Measurements from ENCODE around the gene HUNK.

DNA sequence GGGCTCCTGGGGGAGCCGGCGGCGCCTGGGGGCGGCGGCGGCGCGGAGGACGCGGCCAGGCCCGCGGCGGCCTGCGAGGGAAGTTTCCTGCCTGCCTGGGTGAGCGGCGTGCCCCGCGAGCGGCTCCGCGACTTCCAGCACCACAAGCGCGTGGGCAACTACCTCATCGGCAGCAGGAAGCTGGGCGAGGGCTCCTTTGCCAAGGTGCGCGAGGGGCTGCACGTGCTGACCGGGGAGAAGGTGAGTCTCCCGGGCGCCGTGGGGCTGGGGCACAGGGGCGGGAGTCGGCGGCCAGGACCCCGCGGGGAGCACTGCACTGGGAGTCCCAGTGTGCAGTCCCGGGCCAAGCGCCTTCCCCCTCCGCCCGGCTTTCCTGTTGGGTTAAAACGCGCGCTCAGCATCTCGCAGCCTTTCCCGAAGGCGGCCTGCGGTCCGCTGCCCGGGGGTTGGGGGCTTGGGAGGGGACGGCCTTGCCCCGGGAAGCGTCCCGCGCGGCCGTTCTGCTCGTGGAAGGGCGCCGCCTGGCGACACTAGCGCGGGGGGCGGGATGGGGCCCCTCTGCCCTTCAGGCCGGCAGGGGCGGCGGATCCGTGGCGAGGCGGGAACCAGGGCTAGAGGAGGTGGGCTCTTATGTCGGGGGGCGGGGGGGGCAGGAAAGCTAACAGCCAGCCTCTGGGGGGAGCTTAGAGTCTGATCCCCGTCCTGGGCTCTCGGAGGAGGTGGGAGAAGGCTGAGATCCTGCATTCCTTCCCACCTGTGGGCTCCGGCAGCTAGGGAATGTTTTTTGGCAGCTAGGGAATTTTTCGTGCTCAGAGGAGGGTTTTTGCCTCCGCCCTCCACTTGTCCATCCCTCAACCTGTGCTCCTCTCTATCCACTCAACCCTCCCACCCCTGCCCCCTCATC, 1.1 kb downstream of the HUNK start:
- TF ChIP-seq POLR2A (IDR thresholded peaks at IDR 0.05), result no peak
- TF ChIP-seq CTCF (IDR thresholded peaks at IDR 0.05), result peak in 5 of 6 experiments; percentile 33 to 60 (median 55)
